ENCODE data around the gene MAPT. TPM values are rescaled to one million over a fixed set of nuclear protein-coding genes. Genes with fewer than 3 reads are reported as not detected.
"Not testable (repeated sequence)": the region's sequence is repeated elsewhere in the genome, so short reads cannot be mapped to it uniquely, and the experiment has no call there.

Gene MAPT
- total RNA-seq, 1 experiment from 2014 or later, result 0.95 TPM

GRCh38 chr17:45893725-45894021, 681 bp upstream of the MAPT start:
- in situ Hi-C loops (cut with HindIII; ENCODE audit: low pct_unique_long_range_greater_than_20kb, low sequenced_read_pairs), result no loop called here
- no peak for DNase-seq (ENCODE audit: low read depth)

DNA sequence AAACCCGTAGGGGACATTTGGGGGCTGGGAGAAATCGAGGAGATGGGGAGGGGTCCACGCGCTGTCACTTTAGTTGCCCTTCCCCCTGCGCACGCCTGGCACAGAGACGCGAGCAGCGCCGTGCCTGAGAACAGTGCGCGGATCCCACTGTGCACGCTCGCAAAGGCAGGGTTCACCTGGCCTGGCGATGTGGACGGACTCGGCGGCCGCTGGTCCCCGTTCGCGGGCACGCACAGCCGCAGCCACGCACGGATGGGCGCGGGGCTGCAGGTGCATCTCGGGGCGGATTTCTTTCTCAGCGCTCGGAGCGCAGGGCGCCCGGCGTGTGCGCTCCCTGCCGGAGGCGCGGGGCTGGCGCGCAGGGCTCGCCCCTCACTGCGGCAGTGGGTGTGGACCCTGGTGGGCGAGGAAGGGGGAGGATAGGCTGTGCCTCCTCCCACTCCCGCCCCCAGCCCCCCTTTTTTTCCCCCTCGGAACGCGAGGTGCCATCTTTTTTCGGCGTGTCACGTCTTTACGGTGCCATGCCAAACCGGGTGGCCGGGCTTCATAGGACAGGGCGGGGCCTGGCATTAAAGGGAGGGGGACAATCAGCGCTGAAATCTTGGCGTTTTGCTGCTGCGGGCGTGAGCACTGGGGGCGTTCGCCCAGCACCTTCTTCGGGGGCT, 1.1 kb downstream of the MAPT start:
- DNase-seq (ENCODE audit: low read depth), result peak; percentile 41
- in situ Hi-C loops (cut with HindIII; ENCODE audit: low pct_unique_long_range_greater_than_20kb, low sequenced_read_pairs), result no loop called here

GRCh38 chr17:45895969-45896785, 1.8 kb downstream of the MAPT start:
- in situ Hi-C loops (cut with HindIII; ENCODE audit: low pct_unique_long_range_greater_than_20kb, low sequenced_read_pairs), result no loop called here
- DNase-seq (ENCODE audit: low read depth), result no peak

GRCh38 chr17:45896803-45897693, 2.7 kb downstream of the MAPT start:
- no peak for DNase-seq (ENCODE audit: low read depth)
- in situ Hi-C loops (cut with HindIII; ENCODE audit: low pct_unique_long_range_greater_than_20kb, low sequenced_read_pairs), result no loop called here

- in situ Hi-C loops (cut with HindIII; ENCODE audit: low pct_unique_long_range_greater_than_20kb, low sequenced_read_pairs), result no loop called here
- DNase-seq (ENCODE audit: low read depth), result no peak
These were observed 5.8 kb downstream of the MAPT start for GRCh38 chr17:45900136-45900535.

DNA sequence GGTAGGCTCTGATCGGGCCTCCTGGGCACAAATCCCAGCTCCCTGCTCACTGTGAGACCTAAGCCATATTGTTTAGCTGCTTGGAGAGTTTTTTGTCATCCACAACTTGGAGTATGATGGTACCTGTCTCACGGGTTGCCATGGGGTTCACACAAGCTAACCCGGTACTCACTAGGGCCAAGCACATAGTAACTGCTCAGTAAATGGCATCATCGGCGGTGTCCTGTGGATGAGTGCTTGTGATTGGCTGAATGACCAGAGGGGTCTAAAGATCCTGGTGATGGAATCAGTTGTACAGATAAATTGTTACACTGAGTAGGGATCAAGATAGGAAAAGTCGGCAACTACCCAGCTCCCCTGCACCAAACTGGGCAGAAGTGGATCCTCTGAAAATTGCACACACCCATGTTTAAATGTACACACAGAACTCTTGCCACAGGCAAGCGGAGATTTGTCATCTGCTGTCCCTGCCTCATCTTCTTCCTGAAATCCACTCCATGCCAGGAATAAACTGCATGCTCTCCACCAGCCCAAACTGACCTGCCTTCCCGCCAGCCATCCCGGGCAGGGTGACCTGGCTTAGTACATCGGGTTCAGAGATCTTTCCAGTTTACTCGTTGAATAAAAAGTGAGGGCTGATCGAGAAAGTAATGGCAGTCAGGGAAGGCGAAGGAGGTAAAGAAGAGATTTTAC, 6.5 kb downstream of the MAPT start:
- in situ Hi-C loops (cut with HindIII; ENCODE audit: low pct_unique_long_range_greater_than_20kb, low sequenced_read_pairs), result no loop called here
- no peak for DNase-seq (ENCODE audit: low read depth)

DNA sequence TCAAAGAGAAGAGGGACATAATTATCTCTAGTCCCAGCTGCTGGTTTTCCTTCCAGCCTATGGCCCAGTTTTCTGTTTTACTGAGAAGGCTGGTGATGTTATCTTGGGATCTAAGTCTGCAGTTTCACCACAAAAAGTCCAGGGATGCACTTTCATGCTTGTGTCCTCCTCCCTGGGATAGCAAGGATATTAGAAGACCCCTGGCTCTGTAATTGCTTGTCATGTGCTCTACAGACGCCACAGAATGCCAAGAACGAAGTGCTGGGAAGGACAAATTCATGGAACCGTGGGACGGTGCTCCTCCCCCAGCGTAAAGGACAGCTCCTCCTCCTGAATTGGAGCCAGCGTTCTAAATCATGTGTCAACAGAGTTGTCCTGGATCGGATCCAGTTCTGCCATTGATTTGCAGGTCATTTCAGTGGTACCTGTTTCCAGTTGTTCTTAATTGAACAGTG, 8.6 kb downstream of the MAPT start:
- in situ Hi-C loops (cut with HindIII; ENCODE audit: low pct_unique_long_range_greater_than_20kb, low sequenced_read_pairs), result no loop called here
- DNase-seq (ENCODE audit: low read depth), result no peak

- in situ Hi-C loops (cut with HindIII; ENCODE audit: low pct_unique_long_range_greater_than_20kb, low sequenced_read_pairs), result no loop called here
- no peak for DNase-seq (ENCODE audit: low read depth)
These were observed 10.5 kb downstream of the MAPT start for GRCh38 chr17:45904866-45905265.

- DNase-seq (ENCODE audit: low read depth), result no peak
- in situ Hi-C loops (cut with HindIII; ENCODE audit: low pct_unique_long_range_greater_than_20kb, low sequenced_read_pairs), result no loop called here
These were observed 11.5 kb downstream of the MAPT start for GRCh38 chr17:45905814-45906213.

GRCh38 chr17:45906237-45906636, 11.9 kb downstream of the MAPT start:
- in situ Hi-C loops (cut with HindIII; ENCODE audit: low pct_unique_long_range_greater_than_20kb, low sequenced_read_pairs), result no loop called here
- DNase-seq (ENCODE audit: low read depth), result no peak

DNA sequence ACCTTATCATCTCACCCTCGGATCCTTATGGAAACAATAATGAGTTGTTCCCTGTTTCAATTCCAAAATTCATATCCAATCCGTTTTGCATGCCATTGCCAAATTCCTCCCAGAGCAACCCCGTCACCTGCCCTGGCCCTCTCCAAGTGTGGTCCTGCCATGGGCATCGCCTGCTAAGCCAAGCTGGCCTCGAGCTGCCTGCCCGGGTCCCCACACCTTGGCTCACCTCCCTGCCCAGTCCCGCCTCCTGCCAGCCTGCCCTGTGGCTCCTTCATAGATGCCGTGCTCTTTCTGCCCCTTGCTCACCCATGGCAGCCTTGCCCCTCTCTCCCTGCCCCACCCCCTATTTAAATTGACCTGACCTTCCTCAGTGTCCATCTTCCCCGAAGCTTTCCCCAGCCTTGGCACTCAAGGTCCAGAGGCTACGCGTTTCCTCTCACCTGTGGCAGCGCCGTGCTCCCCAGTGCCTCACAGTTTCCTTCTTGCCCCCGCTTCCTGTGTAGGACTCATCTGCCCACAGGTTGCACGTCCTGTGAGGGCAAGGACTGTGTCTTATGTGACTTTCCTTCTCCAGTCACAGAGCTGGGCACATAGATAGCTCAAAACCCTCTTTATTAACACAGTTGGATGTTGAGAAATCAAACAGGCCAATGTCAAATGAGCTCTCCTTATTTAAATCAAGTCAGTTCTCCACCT, 12.7 kb downstream of the MAPT start:
- in situ Hi-C loops (cut with HindIII; ENCODE audit: low pct_unique_long_range_greater_than_20kb, low sequenced_read_pairs), result no loop called here
- DNase-seq (ENCODE audit: low read depth), result no peak

DNA sequence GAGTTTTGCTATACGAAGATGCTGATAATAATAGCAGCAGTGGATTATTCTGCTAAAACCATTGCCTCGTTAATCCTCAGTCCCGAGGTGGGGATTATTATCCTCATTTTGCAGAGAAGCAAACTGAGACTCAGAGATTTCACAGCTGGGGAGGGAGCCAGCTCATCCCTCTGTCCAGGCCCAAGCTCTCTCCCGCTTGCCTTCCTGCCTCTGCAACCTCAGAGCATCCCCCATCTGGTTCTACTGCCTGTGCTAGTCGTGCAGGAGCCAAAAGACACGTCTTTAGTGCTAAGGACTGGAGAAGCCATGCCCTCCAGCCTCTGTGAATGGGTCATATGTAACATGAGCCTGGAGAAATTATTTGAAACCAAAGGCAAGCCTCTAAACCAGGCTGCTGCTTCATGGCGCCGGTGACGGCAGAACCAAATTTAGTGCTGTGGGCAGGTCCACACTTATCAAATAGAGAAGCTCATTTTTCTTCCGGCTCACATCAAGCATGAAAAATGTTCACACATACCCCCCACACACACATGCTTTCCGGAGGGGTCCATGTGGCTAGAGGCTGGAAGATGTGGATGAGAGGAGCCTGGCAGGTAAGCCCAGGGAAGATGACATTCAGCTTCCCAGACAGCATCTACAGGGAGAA, 13.5 kb downstream of the MAPT start:
- in situ Hi-C loops (cut with HindIII; ENCODE audit: low pct_unique_long_range_greater_than_20kb, low sequenced_read_pairs), result no loop called here

GRCh38 chr17:45908460-45908859, 14.1 kb downstream of the MAPT start:
- in situ Hi-C loops (cut with HindIII; ENCODE audit: low pct_unique_long_range_greater_than_20kb, low sequenced_read_pairs), result no loop called here
- DNase-seq (ENCODE audit: low read depth), result no peak

More for the DNA sequence above, 13.5 kb downstream of the MAPT start:
- no peak for DNase-seq (ENCODE audit: low read depth)

GRCh38 chr17:45908935-45909334, 14.6 kb downstream of the MAPT start:
- in situ Hi-C loops (cut with HindIII; ENCODE audit: low pct_unique_long_range_greater_than_20kb, low sequenced_read_pairs), result no loop called here
- DNase-seq (ENCODE audit: low read depth), result no peak

DNA sequence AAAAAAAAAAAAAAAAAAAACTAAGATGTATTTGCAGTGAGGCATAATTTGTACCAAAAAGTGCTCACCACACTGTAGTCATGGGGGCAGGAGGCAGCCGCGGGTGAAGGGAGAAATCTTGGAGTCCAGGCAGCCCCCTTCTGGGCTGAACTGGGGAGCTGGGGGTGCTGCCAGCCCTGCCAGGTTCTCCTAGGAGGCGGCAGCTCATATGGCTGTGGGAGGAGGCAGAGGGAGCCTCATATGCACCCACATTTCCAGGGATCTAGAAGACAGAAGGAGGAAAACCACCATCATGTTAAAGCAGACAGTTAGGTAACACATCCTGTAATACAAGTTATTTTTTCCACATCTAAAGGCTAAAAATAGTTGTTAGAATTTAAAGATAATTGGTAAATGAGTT, 16.3 kb downstream of the MAPT start:
- no peak for DNase-seq (ENCODE audit: low read depth)
- in situ Hi-C loops (cut with HindIII; ENCODE audit: low pct_unique_long_range_greater_than_20kb, low sequenced_read_pairs), result no loop called here

DNA sequence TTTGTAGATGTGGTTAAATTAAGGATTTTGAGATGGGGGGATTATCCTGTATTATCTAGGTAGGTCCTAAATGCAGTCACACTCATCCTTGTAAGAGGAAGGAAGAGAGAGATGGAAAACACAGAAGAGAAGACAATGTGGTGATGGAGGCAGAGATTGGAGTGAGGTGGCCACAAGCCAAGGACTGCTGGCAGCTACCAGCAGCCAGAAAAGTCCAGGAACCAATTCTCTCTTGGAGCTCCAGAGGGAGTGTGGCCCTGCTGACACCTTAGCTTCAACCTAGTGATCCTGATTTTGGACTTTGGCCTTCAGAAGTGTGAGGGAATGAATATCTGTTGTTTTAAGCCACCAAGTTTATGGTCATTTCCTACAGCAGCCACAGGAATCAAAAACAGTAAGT, 18.0 kb downstream of the MAPT start:
- in situ Hi-C loops (cut with HindIII; ENCODE audit: low pct_unique_long_range_greater_than_20kb, low sequenced_read_pairs), result no loop called here
- DNase-seq (ENCODE audit: low read depth), result no peak

DNA sequence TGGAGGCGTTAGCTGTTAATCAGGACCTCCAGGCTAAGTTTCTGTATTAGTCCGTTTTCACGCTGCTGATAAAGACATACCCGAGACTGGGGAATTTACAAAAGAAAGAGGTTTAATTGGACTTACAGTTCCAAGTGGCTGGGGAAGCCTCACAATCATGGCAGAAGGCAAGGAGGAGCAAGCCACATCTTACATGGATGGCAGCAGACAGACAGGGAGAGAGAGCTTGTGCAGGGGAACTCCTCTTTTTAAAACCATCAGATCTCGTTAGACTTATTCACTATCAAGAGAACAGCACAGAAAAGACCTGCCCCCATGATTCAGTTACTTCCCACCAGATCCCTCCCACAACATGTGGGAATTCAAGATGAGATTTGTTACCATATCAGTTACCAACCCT, 18.7 kb downstream of the MAPT start:
- DNase-seq (ENCODE audit: low read depth); in situ Hi-C loops (cut with HindIII; ENCODE audit: low pct_unique_long_range_greater_than_20kb, low sequenced_read_pairs): not testable (repeated sequence)

All from Caki2 (cell line).